H9 (cell line): Measurements from ENCODE around the gene EMC8. TPM values are rescaled to one million over a fixed set of nuclear protein-coding genes. Genes with fewer than 3 reads are reported as not detected.
A peak's percentile ranks its signal among the peaks of the same experiment; 100 is the strongest.

ENCODE experiments used
- DNase-seq: peaks from one replicate; pipeline ENCODE4 v3.0.0-alpha.2; 2017
- H2AFZ ChIP-seq: one replicate; pipeline ENCODE4 v1.6.1; 2013; ENCODE audit warnings: mild to moderate bottlenecking, low read length, control low read depth, moderate library complexity
- H2AK5ac ChIP-seq: 2 replicates; pipeline ENCODE4 v1.6.1; 2013; ENCODE audit warnings: low read length, control low read depth, mixed read lengths; ENCODE audit not compliant: insufficient read length
- H2BK120ac ChIP-seq: one replicate; pipeline ENCODE4 v1.6.1; 2013; ENCODE audit warnings: low read depth, mild to moderate bottlenecking, low read length, control low read depth, inconsistent platforms; ENCODE audit not compliant: poor library complexity, severe bottlenecking
- H2BK12ac ChIP-seq: 2 replicates; pipeline ENCODE4 v1.6.1; 2013; ENCODE audit warnings: low read length, control low read depth, mixed read lengths, low read depth; ENCODE audit not compliant: insufficient read length
- H2BK15ac ChIP-seq: 2 replicates; pipeline ENCODE4 v1.6.1; 2013; ENCODE audit warnings: low read depth, low read length, control low read depth
- H2BK20ac ChIP-seq: one replicate; pipeline ENCODE4 v1.6.1; 2013; ENCODE audit warnings: low read depth, mild to moderate bottlenecking, low read length, control low read depth, inconsistent platforms; ENCODE audit not compliant: poor library complexity, severe bottlenecking
- H2BK5ac ChIP-seq: 2 replicates; pipeline ENCODE4 v1.6.1; 2013; ENCODE audit warnings: low read length, control low read depth, mixed read lengths; ENCODE audit not compliant: insufficient read length
- H3K14ac ChIP-seq: 2 replicates; pipeline ENCODE4 v1.6.1; 2013; ENCODE audit warnings: low read length, control low read depth; ENCODE audit not compliant: insufficient read depth
- H3K18ac ChIP-seq: 2 replicates; pipeline ENCODE4 v1.6.1; 2013; ENCODE audit warnings: low read depth, mild to moderate bottlenecking, mixed read lengths, low read length, control low read depth; ENCODE audit not compliant: insufficient read length
- H3K23ac ChIP-seq: 2 replicates; pipeline ENCODE4 v1.6.1; 2013; ENCODE audit warnings: low read length, control low read depth, mixed read lengths, low read depth; ENCODE audit not compliant: insufficient read length
- H3K23me2 ChIP-seq: 2 replicates; pipeline ENCODE4 v1.6.1; 2013; ENCODE audit warnings: low read depth, mild to moderate bottlenecking, mixed read lengths, low read length, control low read depth; ENCODE audit not compliant: insufficient read length, poor library complexity, severe bottlenecking
- H3K27ac ChIP-seq: 2 replicates; pipeline ENCODE4 v1.5.1; 2013; ENCODE audit warnings: low read length, control low read depth, mixed read lengths, low read depth; ENCODE audit not compliant: insufficient read length
- H3K27me3 ChIP-seq: 2 replicates; pipeline ENCODE4 v1.6.1; 2013; ENCODE audit warnings: low read length, control low read depth, inconsistent platforms; ENCODE audit not compliant: insufficient read depth
- H3K4ac ChIP-seq: 2 replicates; pipeline ENCODE4 v1.6.1; 2013; ENCODE audit warnings: low read depth, mild to moderate bottlenecking, control low read depth, inconsistent platforms, low read length, moderate library complexity
- H3K4me1 ChIP-seq: 2 replicates; pipeline ENCODE4 v1.6.1; 2013; ENCODE audit warnings: low read length, control low read depth, inconsistent platforms; ENCODE audit not compliant: insufficient read depth
- H3K4me2 ChIP-seq: 2 replicates; pipeline ENCODE4 v1.6.1; 2013; ENCODE audit warnings: low read length, control low read depth, mixed read lengths; ENCODE audit not compliant: insufficient read length, insufficient read depth
- H3K56ac ChIP-seq: 2 replicates; pipeline ENCODE4 v1.6.1; 2013; ENCODE audit warnings: low read depth, mild to moderate bottlenecking, mixed read lengths, low read length, control low read depth; ENCODE audit not compliant: insufficient read length
- H3K79me1 ChIP-seq: 2 replicates; pipeline ENCODE4 v1.6.1; 2013; ENCODE audit warnings: low read depth, mild to moderate bottlenecking, moderate library complexity, low read length, control low read depth, inconsistent platforms; ENCODE audit not compliant: insufficient read depth, poor library complexity, severe bottlenecking
- H3K79me2 ChIP-seq: 2 replicates; pipeline ENCODE4 v1.6.1; 2013; ENCODE audit warnings: low read length, control low read depth, inconsistent platforms; ENCODE audit not compliant: insufficient read depth
- H3K9ac ChIP-seq: 2 replicates; pipeline ENCODE4 v1.6.1; 2013; ENCODE audit warnings: low read length, control low read depth, mixed read lengths; ENCODE audit not compliant: insufficient read length; ENCODE audit errors: extremely low read depth
- H3K9me3 ChIP-seq: one replicate; pipeline ENCODE4 v1.6.1; 2013; ENCODE audit warnings: low read depth, low read length, inconsistent platforms; ENCODE audit not compliant: control insufficient read depth
- H3T11ph ChIP-seq: one replicate; pipeline ENCODE4 v1.6.1; 2013; ENCODE audit warnings: mild to moderate bottlenecking, low read length, control low read depth, inconsistent platforms
- H4K20me1 ChIP-seq: one replicate; pipeline ENCODE4 v1.6.1; 2013; ENCODE audit not compliant: control insufficient read depth, insufficient read length, insufficient read depth
- H4K5ac ChIP-seq: 2 replicates; pipeline ENCODE4 v1.6.1; 2013; ENCODE audit warnings: low read depth, mild to moderate bottlenecking, mixed read lengths, low read length, control low read depth; ENCODE audit not compliant: insufficient read length
- H4K8ac ChIP-seq: replicated peaks from 2 replicates; pipeline ENCODE4 v1.6.1; 2013; ENCODE audit warnings: low read length, control low read depth, mixed read lengths, low read depth; ENCODE audit not compliant: insufficient read length
- H4K91ac ChIP-seq: 2 replicates; pipeline ENCODE4 v1.6.1; 2013; ENCODE audit warnings: low read depth, mild to moderate bottlenecking, moderate library complexity, mixed read lengths, low read length, control low read depth; ENCODE audit not compliant: insufficient read length
- H3K27ac Mint-ChIP-seq, 3 experiments: 2 replicates in 2 of 3; 3 replicates in 1 of 3; pipeline ENCODE4 v1.8.0; 2020 to 2021; ENCODE audit warnings: mixed read lengths in 3 of 3, mild to moderate bottlenecking in 1 of 3, moderate library complexity in 1 of 3
- H3K27me3 Mint-ChIP-seq: 2 replicates; pipeline ENCODE4 v1.8.0; 2021; ENCODE audit warnings: low read depth, mild to moderate bottlenecking, moderate library complexity, mixed read lengths
- H3K36me3 Mint-ChIP-seq, 3 experiments: 2 replicates in 2 of 3; 3 replicates in 1 of 3; pipeline ENCODE4 v1.8.0; 2020 to 2021; ENCODE audit warnings: low read depth in 3 of 3, mixed read lengths in 3 of 3; ENCODE audit not compliant: insufficient read depth in 1 of 3
- H3K4me1 Mint-ChIP-seq, 2 experiments: 2 replicates each; pipeline ENCODE4 v1.8.0; 2020; ENCODE audit warnings: mixed read lengths in 2 of 2
- H3K4me3 Mint-ChIP-seq, 2 experiments: 2 replicates in 1 of 2; 3 replicates in 1 of 2; pipeline ENCODE4 v1.8.0; 2020 to 2021; ENCODE audit warnings: mild to moderate bottlenecking in 2 of 2, mixed read lengths in 2 of 2, moderate library complexity in 1 of 2
- H3K9me3 Mint-ChIP-seq, 2 experiments: 2 replicates in 1 of 2; 3 replicates in 1 of 2; pipeline ENCODE4 v1.8.0; 2020; ENCODE audit warnings: mild to moderate bottlenecking in 2 of 2, mixed read lengths in 2 of 2, moderate library complexity in 1 of 2
- WGBS: extraction: QIAGEN DNeasy Blood & Tissue Kit; methylation state at CpG from one replicate; pipeline ENCODE4 v1.1.7; 2013; ENCODE audit warnings: missing lambda C conversion rate, low lambda C conversion rate, mixed read lengths; ENCODE audit not compliant: insufficient read length; ENCODE audit errors: extremely low coverage; 5-methylcytosine and 5-hydroxymethylcytosine counted together
- total RNA-seq: library from RNA; stranded (reverse); gene quantifications from 2 replicates; pipeline ENCODE4 v1.2.1, GENCODE V29; 2021
- TF ChIP-seq, protein P1 (sequence below): fragments of 200-600 bp; sonication (generic); conservative IDR thresholded peaks from 3 replicates; pipeline ENCODE4 v1.8.0; 2021; ENCODE audit warnings: antibody characterized with exemption, mild to moderate bottlenecking

The EMC8 gene
- total RNA-seq, 1 experiment from 2014 or later: 52.3 TPM

DNA sequence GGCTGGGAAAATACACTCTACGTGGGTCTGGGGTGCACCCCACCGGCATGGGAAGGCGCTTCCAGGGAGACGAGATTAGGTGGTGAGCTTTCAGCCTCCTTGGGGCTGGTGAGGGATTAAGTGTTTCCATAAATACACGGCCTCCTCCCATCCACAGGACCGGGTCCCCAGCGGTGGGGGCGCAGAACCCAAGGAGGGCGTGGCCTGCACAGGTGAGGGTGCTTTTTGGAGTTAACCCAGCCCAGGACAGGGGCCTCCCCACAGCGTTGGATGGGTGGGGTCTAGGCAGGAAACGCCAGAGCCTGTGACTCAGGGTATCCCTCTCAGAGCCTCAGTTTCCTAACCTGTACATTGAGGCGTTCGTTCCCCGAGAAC, 49.6 kb downstream of the EMC8 start:
- Histone ChIP-seq H4K20me1 (no peaks in the 10 kb centered on the region), H2BK15ac (no peak overlapping the region), H3K4me1 (peaks cover 10% of the 10 kb centered on the region; the same call in 1 of the 2 replicates), H2BK120ac (no peak overlapping the region), H2BK5ac (no peak overlapping the region), H2AFZ (no peak overlapping the region), H3K4me2 (peak overlapping the region; percentile 34), H3K14ac (no peak overlapping the region), H3K23me2 (peaks cover 8% of the 10 kb centered on the region), H2BK20ac (no peak overlapping the region), H2AK5ac (no peak overlapping the region), H3K18ac (no peak overlapping the region), H3K79me1 (no peaks in the 10 kb centered on the region), H3K56ac (no peak overlapping the region), H3K27ac (no peak overlapping the region), H4K5ac (no peak overlapping the region), H3K23ac (no peak overlapping the region), H3K79me2 (no peaks in the 10 kb centered on the region), H2BK12ac (no peak overlapping the region), H3K9ac (no peak overlapping the region), H3K4ac (no peak overlapping the region), H3K27me3 (no peaks in the 10 kb centered on the region; the same call in 1 of the 2 replicates), H4K91ac (no peak overlapping the region), H3T11ph (no peak overlapping the region), H3K9me3 (no peaks in the 10 kb centered on the region), H4K8ac (no peak overlapping the region)
- H3K27me3 Mint-ChIP-seq: peaks cover 33% of the 10 kb centered on the region
- WGBS: no CpG with 5 or more reads among the region's 14 CpGs
- no peaks in the 10 kb centered on the region for H3K9me3 Mint-ChIP-seq
- DNase-seq: no peak
- H3K4me1 Mint-ChIP-seq: peaks cover 56 to 58% of the 10 kb centered on the region in 2 experiments
- TF ChIP-seq, protein P1, sequence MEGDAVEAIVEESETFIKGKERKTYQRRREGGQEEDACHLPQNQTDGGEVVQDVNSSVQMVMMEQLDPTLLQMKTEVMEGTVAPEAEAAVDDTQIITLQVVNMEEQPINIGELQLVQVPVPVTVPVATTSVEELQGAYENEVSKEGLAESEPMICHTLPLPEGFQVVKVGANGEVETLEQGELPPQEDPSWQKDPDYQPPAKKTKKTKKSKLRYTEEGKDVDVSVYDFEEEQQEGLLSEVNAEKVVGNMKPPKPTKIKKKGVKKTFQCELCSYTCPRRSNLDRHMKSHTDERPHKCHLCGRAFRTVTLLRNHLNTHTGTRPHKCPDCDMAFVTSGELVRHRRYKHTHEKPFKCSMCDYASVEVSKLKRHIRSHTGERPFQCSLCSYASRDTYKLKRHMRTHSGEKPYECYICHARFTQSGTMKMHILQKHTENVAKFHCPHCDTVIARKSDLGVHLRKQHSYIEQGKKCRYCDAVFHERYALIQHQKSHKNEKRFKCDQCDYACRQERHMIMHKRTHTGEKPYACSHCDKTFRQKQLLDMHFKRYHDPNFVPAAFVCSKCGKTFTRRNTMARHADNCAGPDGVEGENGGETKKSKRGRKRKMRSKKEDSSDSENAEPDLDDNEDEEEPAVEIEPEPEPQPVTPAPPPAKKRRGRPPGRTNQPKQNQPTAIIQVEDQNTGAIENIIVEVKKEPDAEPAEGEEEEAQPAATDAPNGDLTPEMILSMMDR: no peak
- H3K4me3 Mint-ChIP-seq: peak overlapping the region; percentile 79 to 93
- no peaks in the 10 kb centered on the region; a peak in 1 of 7 replicates for H3K36me3 Mint-ChIP-seq
- no peak overlapping the region for H3K27ac Mint-ChIP-seq
